Occipital lobe (tissue), 3 donors: Measurements from ENCODE around the gene PITPNC1. TPM values are rescaled to one million over a fixed set of nuclear protein-coding genes. Genes with fewer than 3 reads are reported as not detected.
"Not testable (repeated sequence)": the region's sequence is repeated elsewhere in the genome, so short reads cannot be mapped to it uniquely, and the experiment has no call there.

ENCODE experiments used
- DNase-seq: peaks from one replicate; lab custom pipeline; 2025; lab: John Stamatoyannopoulos, UW
- small RNA-seq: library from RNA; depleted of rRNA; stranded (forward); fragments of <200 nt; gene quantifications from one replicate; pipeline ENCODE3, GENCODE V24; 2014
- total RNA-seq: library from RNA; depleted of rRNA; stranded (reverse); fragments of >200 nt; gene quantifications from one replicate; pipeline ENCODE4 v1.2.3, GENCODE V29; 2014

The PITPNC1 gene
- total RNA-seq, 1 donor from 2014 or later = 60.8 TPM

DNA sequence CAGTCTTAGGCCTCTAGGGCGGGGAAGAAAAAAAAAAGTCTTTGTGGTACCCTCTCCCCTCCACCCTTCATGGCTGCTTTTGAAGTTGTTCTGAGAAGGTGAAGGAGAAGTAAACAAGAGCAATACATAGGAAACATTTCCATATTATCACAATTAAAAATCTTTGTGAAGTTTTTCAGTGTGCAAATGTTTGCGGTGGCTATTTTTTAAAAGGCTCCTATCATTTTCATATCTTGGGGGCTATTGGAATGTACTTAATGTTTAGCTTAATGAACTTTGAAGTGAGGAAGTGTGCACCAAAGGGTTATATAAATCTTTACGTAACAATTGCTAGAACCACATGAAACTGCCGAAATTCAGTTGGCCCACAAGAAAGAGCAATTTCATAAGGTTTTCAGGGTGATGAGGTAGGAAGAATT is 348.3 kb downstream of the PITPNC1 start:
- no peak for DNase-seq

GRCh38 chr17:67725807-67726206 is 348.7 kb downstream of the PITPNC1 start:
- DNase-seq = no peak

- DNase-seq = not testable (repeated sequence)
Observed at GRCh38 chr17:67727152-67728039, 350.3 kb downstream of the PITPNC1 start.

DNA sequence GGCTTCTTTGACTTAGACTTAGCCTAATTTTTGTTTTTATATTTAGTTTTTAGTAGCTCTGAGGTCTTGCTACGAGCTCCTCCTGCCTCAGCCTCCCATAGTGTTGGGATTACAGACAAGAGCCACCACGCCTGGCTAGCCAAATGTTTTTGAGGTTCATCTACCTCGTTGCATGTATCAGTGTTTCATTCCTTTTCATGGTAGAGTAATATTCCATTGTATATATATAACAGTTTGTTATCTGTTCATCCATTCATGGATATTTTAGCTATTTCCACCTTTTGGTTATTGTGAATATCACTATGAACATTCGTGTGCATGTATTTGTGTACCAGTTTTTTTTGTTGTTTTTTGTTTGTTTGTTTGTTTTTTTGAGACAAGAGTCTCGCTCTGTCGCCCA is 352.8 kb downstream of the PITPNC1 start:
- DNase-seq = no peak

DNA sequence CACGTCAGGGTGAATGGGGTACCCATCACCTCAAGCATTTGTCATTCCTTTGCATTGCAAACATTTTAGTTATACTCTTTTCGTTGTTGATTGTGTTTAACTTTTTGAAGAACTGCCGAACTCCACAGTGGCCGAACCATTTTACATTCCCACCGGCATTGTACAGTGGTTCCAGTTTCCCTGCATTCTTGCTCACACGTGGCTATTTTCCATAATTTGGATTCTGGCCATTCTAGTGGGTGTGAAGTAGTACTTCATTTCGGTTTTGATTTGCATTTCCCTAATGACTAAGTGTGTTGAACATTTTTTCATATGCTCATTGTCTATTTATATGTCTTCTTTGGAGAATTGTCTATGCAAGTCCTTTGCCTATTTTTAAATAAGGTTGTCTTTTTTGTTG is 353.6 kb downstream of the PITPNC1 start:
- DNase-seq = no peak

DNA sequence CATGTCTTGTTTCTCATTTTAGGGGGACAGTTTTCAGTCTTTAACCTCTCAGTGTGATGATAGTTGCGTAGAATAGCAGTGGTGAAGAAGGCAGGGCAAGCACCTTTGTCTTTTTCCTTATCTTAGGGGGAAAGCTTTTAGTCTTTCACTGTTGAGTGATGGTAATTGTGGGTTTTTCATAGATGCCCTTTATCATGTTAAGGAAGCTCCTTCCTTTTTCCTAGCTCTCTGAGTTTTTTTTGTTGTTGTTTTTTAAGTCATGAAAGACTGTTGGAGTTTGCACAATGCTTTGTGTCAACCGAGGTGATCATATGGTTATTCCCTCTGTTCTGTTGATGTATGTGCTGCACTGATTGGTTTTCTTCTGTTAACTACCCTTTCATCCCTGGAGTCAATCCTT is 356.4 kb downstream of the PITPNC1 start:
- no peak for DNase-seq

DNA sequence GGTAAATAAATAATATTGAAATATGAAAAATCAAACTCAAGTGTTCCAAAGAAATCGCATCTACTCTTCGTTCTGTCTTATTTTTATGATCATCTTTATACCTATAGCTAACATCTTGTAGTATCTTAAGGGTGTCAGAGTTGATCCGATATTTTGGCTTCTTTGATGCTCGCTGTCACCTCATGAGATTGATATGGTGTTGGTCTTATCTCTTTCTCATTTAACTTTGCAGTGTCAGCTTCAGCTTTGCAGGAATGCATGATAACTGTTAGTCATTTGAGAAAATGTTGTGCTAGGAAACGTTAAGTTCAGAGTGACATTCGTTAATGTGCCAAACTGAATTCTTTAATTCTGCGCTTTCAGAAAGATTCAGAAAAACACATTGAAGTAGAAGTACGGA is 360.1 kb downstream of the PITPNC1 start:
- no peak for DNase-seq

- DNase-seq = no peak
Observed at GRCh38 chr17:67742025-67742424, 364.9 kb downstream of the PITPNC1 start.

Small RNAs within 50 kb of the gene (small RNA-seq; reads per million reads assigned to genes)
- gene MIR548AA2 (not detected), gene MIR548D2 (not detected), gene RF00019 (not detected), gene RN7SL756P (not detected), gene SNORA38B (0.70 reads per million, percentile 63 among the genes with 10 or more reads in this experiment)

Other genes starting within 250 kb of the PITPNC1 start
- 58.0 TPM for gene HELZ, start 132.1 kb upstream of the PITPNC1 start, total RNA-seq
- gene PSMD12, start 10.7 kb upstream of the PITPNC1 start, total RNA-seq = 53.5 TPM